Breast epithelium (tissue), 3 donors: ENCODE data around the gene TBC1D8.

Experiments
- CTCF ChIP-seq, 3 donors: fragments of 450-650 bp; IDR thresholded peaks; one replicate each; pipeline ENCODE4 v1.5.1; 2016 to 2017; ENCODE audit warnings: antibody characterized with exemption in 3 of 3, mild to moderate bottlenecking in 3 of 3, moderate library complexity in 3 of 3
- POLR2A ChIP-seq: fragments of 450-650 bp; IDR thresholded peaks from one replicate; pipeline ENCODE4 v1.6.1; 2016; ENCODE audit warnings: antibody characterized with exemption, mild to moderate bottlenecking, moderate library complexity

GRCh38 chr2:101190747-101191516, 39.8 kb upstream of the TBC1D8 start:
- TF ChIP-seq POLR2A (no peak), CTCF (IDR thresholded peaks at IDR 0.05) (no peak)
